AG10803 (cell line): ENCODE results near the gene SYNDIG1.

Source experiments
- DNase-seq: peaks from one replicate; pipeline ENCODE4 v3.0.0; 2010; ENCODE audit warnings: low read depth
- H3K4me3 ChIP-seq: 2 replicates; pipeline ENCODE4 v1.5.1; 2011; ENCODE audit warnings: mild to moderate bottlenecking, low read length, control low read depth
- CTCF ChIP-seq: conservative IDR thresholded peaks from 2 replicates; pipeline ENCODE4 v1.5.1; 2011; ENCODE audit warnings: mild to moderate bottlenecking, low read length, control low read depth, inconsistent platforms

The SYNDIG1 gene

GRCh38 chr20:24574307-24574706 lies 104.9 kb downstream of the SYNDIG1 start:
- no peak for DNase-seq
- no peak for TF ChIP-seq CTCF
- no peak overlapping the region for H3K4me3 ChIP-seq

- H3K4me3 ChIP-seq = no peak overlapping the region
- TF ChIP-seq CTCF = no peak
- no peak for DNase-seq
Measured at GRCh38 chr20:24574797-24575196, 105.4 kb downstream of the SYNDIG1 start.

GRCh38 chr20:24575811-24576210 lies 106.4 kb downstream of the SYNDIG1 start:
- no peak overlapping the region for H3K4me3 ChIP-seq
- no peak for TF ChIP-seq CTCF
- no peak for DNase-seq

- TF ChIP-seq CTCF = no peak
- H3K4me3 ChIP-seq = no peak overlapping the region
- no peak for DNase-seq
Measured at GRCh38 chr20:24576447-24576846, 107.0 kb downstream of the SYNDIG1 start.

GRCh38 chr20:24577271-24577909 lies 108.0 kb downstream of the SYNDIG1 start:
- TF ChIP-seq CTCF = no peak
- H3K4me3 ChIP-seq = no peak overlapping the region
- no peak for DNase-seq

- H3K4me3 ChIP-seq = no peak overlapping the region
- DNase-seq = no peak
- no peak for TF ChIP-seq CTCF
Measured at GRCh38 chr20:24578567-24579415, 109.4 kb downstream of the SYNDIG1 start.

- no peak for TF ChIP-seq CTCF
- no peak overlapping the region for H3K4me3 ChIP-seq
- no peak for DNase-seq
Measured at GRCh38 chr20:24579475-24579874, 110.0 kb downstream of the SYNDIG1 start.
